ENCODE results near the gene RNFT2. TPM values are rescaled to one million over a fixed set of nuclear protein-coding genes. Genes with fewer than 3 reads are reported as not detected.

Gene RNFT2
- total RNA-seq, 1 experiment from 2014 or later, result 29.5 TPM

GRCh38 chr12:116736962-116737773, 947 bp upstream of the RNFT2 start:
- Histone ChIP-seq H3K79me1 (ENCODE audit: insufficient read depth, low read depth, low read length, poor library complexity, severe bottlenecking) (no peaks in the 10 kb centered on the region), H2AK5ac (ENCODE audit: insufficient read length, low read length) (no peak overlapping the region), H3K4me2 (ENCODE audit: insufficient read depth, insufficient read length, low read length) (peak overlapping the region; percentile 94), H3K23ac (ENCODE audit: insufficient read length, low read depth, low read length) (no peak overlapping the region), H2BK20ac (ENCODE audit: low read depth, low read length, poor library complexity, severe bottlenecking) (no peak overlapping the region), H2AFZ (ENCODE audit: low read length) (no peak overlapping the region), H4K5ac (ENCODE audit: insufficient read length, low read depth, low read length) (no peak overlapping the region), H3K56ac (ENCODE audit: insufficient read length, low read depth, low read length) (no peak overlapping the region), H2BK5ac (ENCODE audit: insufficient read length, low read length) (no peak overlapping the region), H3K9ac (ENCODE audit: extremely low read depth, insufficient read length, low read length) (peak overlapping the region; percentile 67), H2BK15ac (ENCODE audit: low read depth, low read length) (no peak overlapping the region), H3K27ac (ENCODE audit: insufficient read length, low read depth, low read length) (no peak overlapping the region), H3K18ac (ENCODE audit: insufficient read length, low read depth, low read length) (no peak overlapping the region), H2BK12ac (ENCODE audit: insufficient read length, low read depth, low read length) (no peak overlapping the region), H3K14ac (ENCODE audit: insufficient read depth, low read length) (no peak overlapping the region), H3K27me3 (ENCODE audit: insufficient read depth, low read length) (no peaks in the 10 kb centered on the region), H4K20me1 (ENCODE audit: control insufficient read depth, insufficient read depth, insufficient read length) (no peaks in the 10 kb centered on the region), H2BK120ac (ENCODE audit: low read depth, low read length, poor library complexity, severe bottlenecking) (no peak overlapping the region), H3K79me2 (ENCODE audit: insufficient read depth, low read length) (peaks cover 11% of the 10 kb centered on the region; the same call in 1 of the 2 replicates), H3K23me2 (ENCODE audit: insufficient read length, low read depth, low read length, poor library complexity, severe bottlenecking) (peaks cover 16% of the 10 kb centered on the region), H4K8ac (replicated peaks; ENCODE audit: insufficient read length, low read depth, low read length) (no peak overlapping the region), H3K9me3 (ENCODE audit: control insufficient read depth, low read depth, low read length) (no peaks in the 10 kb centered on the region), H3K4me1 (ENCODE audit: insufficient read depth, low read length) (no peaks in the 10 kb centered on the region; the same call in 1 of the 2 replicates), H4K91ac (ENCODE audit: insufficient read length, low read depth, low read length) (no peak overlapping the region), H3T11ph (ENCODE audit: low read length) (no peak overlapping the region), H3K4ac (ENCODE audit: low read depth, low read length) (no peak overlapping the region)
- Mint-ChIP-seq H3K4me1 (peaks cover 17 to 20% of the 10 kb centered on the region in 2 experiments), H3K4me3 (peak overlapping the region; percentile 93 to 96), H3K27ac (peak overlapping the region in 2 of 3 experiments; percentile 64 to 77; a peak in 4 of 7 replicates), H3K27me3 (ENCODE audit: low read depth) (no peaks in the 10 kb centered on the region; the same call in 1 of the 2 replicates), H3K9me3 (no peaks in the 10 kb centered on the region; a peak in 1 of 5 replicates), H3K36me3 (ENCODE audit: insufficient read depth in 1 of 3, low read depth in 3 of 3) (peaks cover 8 to 36% (median 34%) of the 10 kb centered on the region in 3 experiments; a peak in 6 of 7 replicates)
- no peak for DNase-seq
- TF ChIP-seq CTCF (conservative IDR thresholded peaks at IDR 0.05), result no peak
- WGBS (ENCODE audit: extremely low coverage, insufficient read length, low lambda C conversion rate), result no CpG with 5 or more reads among the region's 24 CpGs

Data from H9 (cell line).